ENCODE data around the gene NR3C1.

The NR3C1 gene

GRCh38 chr5:143418140-143418866, 14.8 kb upstream of the NR3C1 start:
- no peak for DNase-seq

GRCh38 chr5:143417503-143418139, 14.1 kb upstream of the NR3C1 start:
- no peak for DNase-seq

DNA sequence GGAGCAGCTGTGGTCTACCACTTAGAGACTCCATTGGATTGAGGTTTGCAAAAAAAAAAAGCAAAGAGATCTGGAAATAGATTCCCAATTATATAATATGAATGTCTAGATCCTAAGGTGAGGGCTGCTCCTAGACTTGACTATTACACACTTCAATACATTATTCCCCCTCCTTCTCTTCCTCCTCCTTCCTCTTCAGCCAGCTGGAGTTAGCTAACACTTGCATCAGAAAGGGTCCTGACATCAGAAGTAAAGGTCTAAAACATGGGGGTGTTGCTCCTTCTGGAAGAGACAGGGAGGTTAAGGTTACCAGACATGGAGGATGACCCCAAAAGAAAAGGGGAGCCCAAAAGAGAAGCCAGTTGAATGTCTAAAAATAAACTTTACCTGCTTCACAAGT, 12.9 kb upstream of the NR3C1 start:
- no peak for DNase-seq

DNA sequence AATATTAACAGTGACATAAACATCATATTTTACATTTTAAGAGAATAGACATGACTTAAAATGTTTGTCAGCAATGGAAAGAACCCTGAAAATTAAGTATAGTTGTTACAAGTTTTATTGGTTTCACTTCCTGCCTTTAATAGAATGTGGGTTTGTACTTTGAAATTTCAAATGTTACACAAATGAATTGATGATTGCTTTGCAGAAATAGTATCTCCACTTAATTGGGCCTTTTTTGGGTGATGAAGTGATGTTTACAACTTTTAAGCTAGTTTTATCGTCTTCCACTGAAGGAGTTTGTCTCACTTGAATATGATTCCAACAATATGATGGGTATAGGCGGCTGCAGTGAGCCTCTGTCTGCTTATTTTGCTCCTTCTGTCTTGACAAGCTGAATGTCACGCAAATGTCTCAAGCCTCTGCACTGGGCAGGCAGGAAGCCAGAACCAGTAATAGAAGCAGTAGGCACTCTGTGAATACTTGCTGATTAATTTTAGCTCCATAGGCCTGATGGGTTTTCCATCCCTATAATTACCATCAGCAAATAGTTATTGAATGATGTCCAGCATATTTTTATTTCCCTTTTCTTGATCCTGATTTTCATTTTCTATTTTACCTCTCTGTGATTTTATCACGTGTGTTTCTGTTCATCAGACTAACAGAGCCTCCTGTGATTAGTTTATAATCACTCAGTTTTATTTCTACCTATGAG, 10.6 kb upstream of the NR3C1 start:
- DNase-seq: no peak

GRCh38 chr5:143412661-143413342, 9.3 kb upstream of the NR3C1 start:
- no peak for DNase-seq

- no peak for DNase-seq
Observed at GRCh38 chr5:143409926-143410325, 6.4 kb upstream of the NR3C1 start.

- no peak for DNase-seq
Observed at GRCh38 chr5:143406408-143406807, 2.9 kb upstream of the NR3C1 start.

GRCh38 chr5:143405849-143406098, 2.3 kb upstream of the NR3C1 start:
- no peak for DNase-seq

DNA sequence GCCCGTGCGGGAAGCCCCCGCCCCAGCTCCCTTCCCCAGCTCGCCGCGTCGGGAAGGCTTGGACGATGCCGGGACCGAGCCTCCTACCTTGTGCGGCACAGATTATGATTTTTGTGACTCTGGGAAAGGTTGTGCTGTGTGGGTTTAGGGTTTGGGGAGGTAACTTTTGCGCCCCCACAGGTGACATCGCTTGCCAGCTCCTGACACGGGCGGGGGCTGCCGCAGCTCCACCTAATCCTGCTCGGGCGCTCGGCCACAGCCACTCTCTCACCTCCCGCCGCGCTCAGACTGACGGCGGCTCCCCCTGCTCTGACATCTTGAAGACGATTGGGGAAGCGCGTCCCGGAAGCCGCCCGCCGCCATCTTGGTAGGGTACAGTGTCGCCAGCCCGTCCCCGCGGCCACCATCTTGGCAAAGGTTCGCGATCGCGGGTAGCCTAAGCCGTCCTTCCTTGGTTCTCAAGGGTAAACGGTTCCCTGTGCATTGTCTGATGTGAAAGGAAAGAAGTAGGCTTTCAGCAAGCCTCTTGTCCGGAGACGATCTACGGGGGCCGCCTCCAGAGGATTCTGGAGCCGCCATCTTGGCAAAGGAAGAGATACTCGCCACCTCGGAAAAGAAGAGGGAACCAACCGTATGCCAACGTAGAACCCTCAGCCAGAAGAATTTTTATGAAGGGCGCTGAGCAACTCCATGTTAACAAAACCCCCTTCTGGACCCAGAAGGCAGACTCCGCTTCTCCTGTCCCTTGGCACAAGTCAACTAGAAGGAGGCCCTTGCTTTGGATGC, 1.8 kb upstream of the NR3C1 start:
- DNase-seq: peak; percentile 76

DNA sequence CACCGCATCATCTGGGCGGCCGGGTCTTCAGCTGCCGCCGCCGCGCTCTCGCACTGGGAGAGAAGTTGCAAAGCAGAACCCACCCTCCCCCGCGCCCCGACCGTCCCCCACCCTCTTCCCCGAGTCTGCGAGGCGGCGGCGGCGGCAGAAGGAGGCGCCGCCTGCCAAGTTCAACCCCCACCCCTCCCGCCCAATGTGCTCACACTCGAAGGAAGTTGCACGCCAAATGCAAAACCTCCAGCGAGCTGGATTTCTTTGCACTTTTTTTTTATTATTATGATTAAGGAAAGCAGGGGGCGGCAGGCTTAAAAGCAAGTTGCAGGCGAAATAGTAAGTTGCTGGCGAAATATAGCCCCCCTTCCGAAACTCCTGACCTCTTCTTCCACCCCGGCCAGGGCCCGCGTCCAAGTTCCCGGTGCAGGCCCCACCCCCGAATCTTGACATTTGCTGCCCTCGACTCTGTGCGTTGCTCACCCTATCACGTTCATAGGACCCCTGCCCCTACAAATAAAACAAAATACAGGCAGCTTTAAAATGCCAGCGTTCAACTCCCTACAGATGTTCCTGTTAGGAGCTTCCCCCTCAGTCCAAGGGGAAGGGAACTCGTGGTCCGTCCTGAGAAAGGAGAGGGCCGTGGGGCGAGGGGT, 1.1 kb upstream of the NR3C1 start:
- peak; percentile 58 for DNase-seq

- no peak for DNase-seq
Observed at GRCh38 chr5:143403334-143403592, 223 bp downstream of the NR3C1 start.

DNA sequence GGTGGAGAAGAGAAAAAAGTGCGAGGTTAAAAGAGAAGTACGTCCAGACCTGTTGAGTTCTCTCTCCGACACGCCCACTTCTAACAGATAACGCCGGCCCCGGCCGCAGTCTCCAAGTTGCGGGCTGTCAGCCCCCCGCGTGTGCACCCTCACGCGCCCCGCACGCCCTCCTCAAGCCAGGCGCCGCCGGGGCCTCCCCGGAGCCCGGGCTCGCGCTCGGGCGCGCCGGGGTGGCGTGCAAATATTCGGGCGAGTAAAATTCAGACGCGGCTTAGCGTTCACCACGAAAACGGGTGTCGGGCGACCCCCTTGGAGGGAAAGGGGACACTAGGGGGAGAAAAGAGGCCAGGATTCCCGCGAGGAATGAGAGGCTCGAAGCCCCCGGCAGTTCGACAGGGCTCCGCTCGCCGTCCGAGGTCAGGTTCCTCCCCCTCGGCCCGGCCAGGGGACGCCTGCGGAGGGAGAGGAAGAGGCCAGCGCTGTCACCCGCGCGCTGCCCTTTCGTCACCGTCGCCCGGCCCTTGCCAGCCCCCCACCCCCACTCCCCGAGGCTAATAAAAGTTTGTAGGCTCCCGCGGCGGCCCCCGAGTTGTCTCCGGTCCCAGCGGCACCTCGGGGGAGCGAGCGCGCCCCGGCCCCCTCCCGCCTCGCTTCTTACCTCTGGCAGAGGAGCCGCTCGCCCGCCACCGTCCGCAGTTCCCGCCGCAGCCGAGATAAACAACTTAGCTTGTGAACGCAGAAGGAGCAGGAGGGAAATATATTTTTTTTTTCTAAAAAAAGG, 743 bp downstream of the NR3C1 start:
- DNase-seq: no peak

GRCh38 chr5:143402017-143402552, 1.4 kb downstream of the NR3C1 start:
- no peak for DNase-seq

DNA sequence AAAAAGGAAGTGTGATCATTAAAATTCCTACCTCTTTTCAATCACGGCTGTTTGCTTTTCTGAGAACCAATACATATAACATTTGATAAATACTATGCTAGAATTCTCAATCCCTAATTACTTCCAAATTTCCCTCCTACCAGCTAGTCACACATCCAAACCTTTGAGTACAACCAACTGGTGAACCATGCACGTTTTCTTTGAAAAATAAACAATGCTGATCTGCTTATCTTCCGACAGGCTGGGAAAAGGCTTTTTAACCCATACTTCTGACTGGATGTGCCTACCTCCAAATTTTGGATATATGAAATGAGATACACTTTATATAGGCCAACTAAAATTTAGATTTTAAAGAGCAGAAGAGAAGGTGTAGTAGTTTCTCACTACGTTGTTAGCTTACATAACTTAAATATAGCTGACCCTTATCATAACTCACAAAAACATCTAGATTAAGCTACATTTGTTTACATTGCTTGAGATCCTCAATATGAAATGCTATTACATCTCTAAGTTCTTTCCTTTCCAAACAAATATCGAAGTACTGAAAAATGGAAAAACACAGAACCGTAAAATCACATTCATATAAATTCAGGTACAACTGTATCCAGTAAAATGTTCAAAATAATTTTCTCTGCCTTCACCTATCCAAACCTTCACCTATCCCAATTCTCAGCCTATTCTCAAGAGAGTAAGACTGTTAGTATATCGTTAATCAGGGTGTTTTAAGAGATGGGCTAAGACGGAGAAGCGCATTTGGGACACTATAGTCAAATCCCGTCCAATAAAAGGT, 2.1 kb downstream of the NR3C1 start:
- DNase-seq: no peak

- DNase-seq: no peak
Observed at GRCh38 chr5:143400541-143401226, 2.8 kb downstream of the NR3C1 start.

DNA sequence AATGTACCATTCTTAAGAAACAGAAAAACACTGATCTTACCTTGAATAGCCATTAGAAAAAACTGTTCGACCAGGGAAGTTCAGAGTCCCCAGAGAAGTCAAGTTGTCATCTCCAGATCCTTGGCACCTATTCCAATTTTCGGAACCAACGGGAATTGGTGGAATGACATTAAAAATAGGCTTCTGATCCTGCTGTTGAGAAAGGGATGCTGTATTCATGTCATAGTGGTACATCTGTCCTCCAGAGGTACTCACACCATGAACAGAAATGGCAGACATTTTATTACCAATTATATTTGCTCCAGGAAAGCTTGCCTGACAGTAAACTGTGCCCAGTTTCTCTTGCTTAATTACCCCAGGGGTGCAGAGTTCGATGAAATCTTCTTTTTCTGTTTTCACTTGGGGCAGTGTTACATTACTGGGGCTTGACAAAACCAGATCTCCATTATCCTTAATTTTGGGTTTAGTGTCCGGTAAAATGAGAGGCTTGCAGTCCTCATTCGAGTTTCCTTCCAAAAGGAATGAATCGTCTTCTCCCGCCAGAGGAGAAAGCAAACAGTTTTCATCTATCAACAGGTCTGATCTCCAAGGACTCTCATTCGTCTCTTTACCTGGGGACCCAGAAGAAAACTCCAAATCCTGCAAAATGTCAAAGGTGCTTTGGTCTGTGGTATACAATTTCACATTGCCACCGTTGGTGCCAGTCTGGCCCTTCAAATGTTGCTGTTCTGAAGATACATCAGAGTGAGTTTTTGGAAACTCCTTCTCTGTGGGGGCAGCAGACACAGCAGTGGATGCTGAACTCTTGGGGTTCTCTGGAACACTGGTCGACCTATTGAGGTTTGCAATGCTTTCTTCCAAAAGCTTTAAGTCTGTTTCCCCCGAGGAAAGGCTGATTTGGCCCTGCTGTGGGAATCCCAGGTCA, 3.6 kb downstream of the NR3C1 start:
- DNase-seq: no peak

DNA sequence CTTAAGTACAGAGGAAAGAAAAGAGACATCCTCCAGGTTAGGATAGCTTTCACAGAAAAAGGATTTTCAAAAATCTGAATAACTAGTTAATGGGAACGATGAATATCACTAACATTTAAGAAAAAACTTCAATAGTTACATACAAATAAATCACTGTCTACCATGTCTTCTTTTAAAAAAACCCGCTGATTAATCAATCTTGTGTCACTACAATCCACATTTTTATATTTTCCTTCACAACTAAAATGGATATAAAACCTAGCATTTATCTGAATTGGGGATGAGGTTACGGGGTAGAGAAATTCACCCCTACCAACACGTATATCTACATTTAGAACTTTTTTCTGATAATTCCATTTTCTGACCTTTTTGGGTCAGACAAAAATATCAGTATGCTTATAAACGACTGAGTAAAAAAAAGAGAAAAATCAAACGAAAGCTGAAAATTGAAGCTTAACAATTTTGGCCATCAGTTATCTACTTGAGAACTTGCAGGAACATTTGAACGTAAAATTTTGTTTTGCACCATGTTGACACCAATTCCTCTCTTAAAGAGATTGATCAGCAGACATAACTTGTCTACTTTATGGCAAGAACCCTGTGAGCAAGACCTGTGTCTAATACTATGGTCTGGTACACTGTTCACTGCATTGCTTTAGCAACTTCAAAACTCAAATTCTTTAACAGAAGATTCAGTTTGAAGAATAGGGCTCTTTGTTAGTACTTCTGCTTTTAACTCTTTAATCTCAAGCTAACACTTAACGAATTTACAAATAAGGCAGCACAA, 4.8 kb downstream of the NR3C1 start:
- no peak for DNase-seq

DNA sequence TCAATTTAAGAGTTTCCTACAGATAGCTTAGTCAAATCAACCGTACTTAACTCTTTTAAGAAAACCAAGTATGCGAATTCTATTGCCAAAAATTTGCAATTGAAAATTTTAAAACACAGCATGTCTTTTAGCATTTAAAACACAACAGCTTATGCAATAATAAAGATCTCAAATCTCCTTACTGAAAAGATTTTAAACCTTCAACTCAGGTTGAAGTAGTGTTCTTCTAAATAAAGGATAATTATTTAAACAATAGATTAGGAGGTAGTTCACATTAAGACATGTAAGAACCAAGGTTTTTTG, 5.5 kb downstream of the NR3C1 start:
- no peak for DNase-seq

Measured in NCI-H1436 (cell line).